GM12891 (cell line): ENCODE results near the gene SPDL1.
A peak's percentile ranks its signal among the peaks of the same experiment; 100 is the strongest.

ENCODE experiments used
- DNase-seq: peaks from one replicate; pipeline ENCODE4 v3.0.0; 2011; ENCODE audit warnings: low spot score; ENCODE audit not compliant: insufficient read length
- FAIRE-seq: peaks from 2 replicates; lab custom pipeline; 2011; peaks lifted over from hg19 to GRCh38; lab: Jason Lieb, UNC
- PAX5 ChIP-seq: IDR thresholded peaks from 2 replicates; pipeline ENCODE4 v1.6.1; 2011; ENCODE audit warnings: low read length, moderate library complexity, mild to moderate bottlenecking; ENCODE audit not compliant: insufficient read depth, severe bottlenecking
- POLR2A ChIP-seq: IDR thresholded peaks from 2 replicates; pipeline ENCODE4 v1.6.1; 2011; ENCODE audit warnings: low read depth, low read length, control low read depth
- POLR2AphosphoS5 ChIP-seq: IDR thresholded peaks from 2 replicates; pipeline ENCODE4 v1.6.1; 2011; ENCODE audit warnings: low read depth, low read length, control low read depth
- POU2F2 ChIP-seq: IDR thresholded peaks from 2 replicates; pipeline ENCODE4 v1.6.1; 2011; ENCODE audit warnings: low read depth, mild to moderate bottlenecking, control low read depth, low read length, moderate library complexity
- SPI1 ChIP-seq: IDR thresholded peaks from 2 replicates; pipeline ENCODE4 v1.6.1; 2011; ENCODE audit warnings: low read depth, low read length, control low read depth
- TAF1 ChIP-seq: IDR thresholded peaks from 2 replicates; pipeline ENCODE4 v1.6.1; 2011; ENCODE audit warnings: low read depth, low read length, control low read depth

The SPDL1 gene

DNA sequence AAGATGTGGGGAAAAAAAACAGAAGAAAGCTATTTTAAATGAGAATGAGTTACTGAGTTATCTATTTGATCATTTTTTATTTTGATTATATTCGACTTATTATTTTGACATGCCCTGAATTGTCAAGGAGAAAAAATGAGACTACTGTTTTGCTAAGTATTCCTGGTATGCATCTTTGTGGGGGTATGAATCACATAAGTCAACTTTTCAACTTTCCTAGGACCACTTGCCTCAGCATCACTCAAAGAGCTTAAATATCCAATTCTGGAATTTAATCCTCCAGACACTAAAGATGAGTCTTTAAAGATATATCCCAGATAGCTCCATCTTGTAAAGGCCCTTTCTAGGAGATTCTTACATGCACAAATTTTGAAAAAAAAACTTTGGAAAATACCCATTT, 17.4 kb upstream of the SPDL1 start:
- FAIRE-seq (no peak), DNase-seq (no peak)

DNA sequence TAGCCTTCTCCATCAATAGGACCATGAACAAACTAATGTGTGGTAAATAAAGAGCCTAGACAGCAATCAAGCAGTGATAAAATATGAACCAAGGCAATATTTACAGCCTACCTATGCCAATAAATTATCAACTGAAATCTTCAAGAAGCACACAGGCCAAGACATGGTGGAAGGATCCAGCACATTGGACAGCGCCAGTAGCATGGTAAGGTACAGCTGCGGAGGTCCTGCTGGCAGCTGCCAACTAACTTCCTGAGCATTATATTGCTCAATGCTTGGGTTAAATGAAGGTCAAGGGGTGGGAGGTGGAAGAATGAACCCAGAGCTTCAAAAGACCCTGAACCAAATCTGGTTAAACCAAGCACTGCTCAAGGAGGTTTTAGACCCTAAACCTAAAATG, 16.5 kb upstream of the SPDL1 start:
- DNase-seq (no peak), FAIRE-seq (no peak)
- no peak for TF ChIP-seq POLR2AphosphoS5
- TF ChIP-seq POU2F2, result no peak
- TF ChIP-seq SPI1, result no peak
- no peak for TF ChIP-seq POLR2A
- TF ChIP-seq TAF1, result no peak
- TF ChIP-seq PAX5, result no peak

More for the DNA sequence above, 17.4 kb upstream of the SPDL1 start:
- no peak for TF ChIP-seq POLR2A
- TF ChIP-seq TAF1, result no peak
- TF ChIP-seq POU2F2, result no peak
- TF ChIP-seq POLR2AphosphoS5, result no peak
- TF ChIP-seq PAX5, result no peak
- no peak for TF ChIP-seq SPI1

DNA sequence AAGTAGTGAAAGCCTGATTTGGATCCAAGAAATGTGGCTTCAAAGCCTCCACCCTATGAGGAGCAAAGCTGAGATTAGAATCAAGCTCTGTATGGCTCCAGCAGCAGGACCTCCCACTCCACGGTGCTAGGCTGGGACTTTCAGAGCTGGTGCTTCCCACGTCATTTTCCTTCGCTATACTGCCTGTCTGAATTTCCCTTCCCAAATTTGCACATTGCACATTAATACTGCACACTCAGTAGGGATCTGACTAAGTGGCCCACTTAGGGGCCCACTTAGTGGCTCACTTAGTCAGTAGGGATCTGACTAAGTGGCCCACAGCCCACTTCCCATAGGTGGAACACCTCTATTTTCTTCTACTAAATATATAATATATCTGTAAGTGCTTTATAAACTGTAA, 14.1 kb upstream of the SPDL1 start:
- FAIRE-seq, result no peak
- DNase-seq, result no peak
- TF ChIP-seq POLR2AphosphoS5, result no peak
- TF ChIP-seq TAF1, result no peak
- no peak for TF ChIP-seq PAX5
- TF ChIP-seq SPI1, result no peak

DNA sequence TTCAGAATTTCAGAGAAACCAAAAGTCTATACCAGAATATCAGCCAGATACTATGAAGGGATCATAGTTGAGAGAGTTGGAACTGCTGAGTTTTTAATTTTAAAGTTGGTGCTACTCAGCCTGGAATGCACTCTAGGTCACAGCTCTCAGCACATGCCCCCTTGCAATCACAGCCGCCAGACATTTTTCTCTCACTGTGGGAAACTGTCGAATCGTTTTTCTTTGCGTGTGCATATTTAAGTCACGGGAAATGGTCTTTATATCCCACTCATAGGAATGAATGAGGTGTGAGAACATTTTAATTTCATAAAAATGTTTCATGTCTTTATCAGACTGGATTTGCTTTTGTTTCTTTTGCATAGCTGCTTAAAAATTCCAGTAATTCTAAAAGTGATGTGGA, 12.2 kb upstream of the SPDL1 start:
- TF ChIP-seq POLR2AphosphoS5 (no peak), POLR2A (no peak), POU2F2 (no peak), SPI1 (no peak), TAF1 (no peak), PAX5 (no peak)
- FAIRE-seq, result no peak

DNA sequence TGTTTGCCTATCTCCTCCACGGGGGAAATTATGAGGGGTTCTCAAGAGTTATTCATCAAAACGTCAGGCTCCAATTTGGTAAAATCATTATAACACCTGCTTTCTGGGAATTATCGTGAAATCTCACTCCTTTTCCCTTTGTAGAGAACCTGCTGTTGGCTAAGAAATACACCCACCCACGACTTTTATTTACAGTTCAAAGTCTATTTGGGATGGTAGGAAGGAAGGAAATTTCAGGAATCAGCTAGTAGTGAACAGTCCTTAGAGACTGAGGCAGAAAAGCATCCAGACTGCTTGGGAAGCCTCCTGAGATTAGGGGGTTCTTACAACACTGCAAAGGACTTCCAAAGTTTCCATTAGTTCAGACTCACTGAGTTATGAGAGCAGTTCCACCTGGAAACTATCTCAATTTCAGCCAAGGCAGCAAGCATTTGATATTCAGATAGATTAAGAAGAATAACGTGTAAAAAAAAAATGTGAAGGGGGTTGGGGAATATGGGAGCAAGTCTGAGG, 9.4 kb upstream of the SPDL1 start:
- DNase-seq, result no peak
- no peak for FAIRE-seq
- TF ChIP-seq TAF1 (no peak), POU2F2 (no peak), SPI1 (no peak), PAX5 (no peak), POLR2AphosphoS5 (no peak), POLR2A (no peak)

More for the DNA sequence above, 12.2 kb upstream of the SPDL1 start:
- no peak for DNase-seq

DNA sequence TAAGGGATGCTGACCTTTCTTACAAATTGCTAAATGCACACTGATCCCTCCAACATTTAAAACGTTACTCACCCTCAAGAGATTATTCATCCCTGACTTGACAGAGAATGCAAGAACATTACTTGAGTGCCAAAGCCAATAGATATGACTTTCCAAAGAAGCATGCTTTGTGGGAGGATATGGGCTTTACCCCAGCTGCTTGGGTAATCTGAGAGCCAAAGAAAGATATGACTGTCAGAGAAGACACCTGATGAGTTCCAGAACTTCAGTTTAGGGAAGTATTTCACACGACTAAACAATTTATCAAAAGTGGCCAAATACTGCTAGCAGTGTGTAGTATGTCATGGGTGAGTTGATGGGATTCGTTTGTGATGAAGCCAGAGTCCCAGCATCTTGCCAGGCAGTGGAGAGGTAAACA, 7.4 kb upstream of the SPDL1 start:
- TF ChIP-seq PAX5, result no peak
- TF ChIP-seq POLR2AphosphoS5, result no peak
- TF ChIP-seq POLR2A, result no peak
- no peak for TF ChIP-seq POU2F2
- no peak for TF ChIP-seq TAF1
- DNase-seq (no peak), FAIRE-seq (peak; percentile 28)

DNA sequence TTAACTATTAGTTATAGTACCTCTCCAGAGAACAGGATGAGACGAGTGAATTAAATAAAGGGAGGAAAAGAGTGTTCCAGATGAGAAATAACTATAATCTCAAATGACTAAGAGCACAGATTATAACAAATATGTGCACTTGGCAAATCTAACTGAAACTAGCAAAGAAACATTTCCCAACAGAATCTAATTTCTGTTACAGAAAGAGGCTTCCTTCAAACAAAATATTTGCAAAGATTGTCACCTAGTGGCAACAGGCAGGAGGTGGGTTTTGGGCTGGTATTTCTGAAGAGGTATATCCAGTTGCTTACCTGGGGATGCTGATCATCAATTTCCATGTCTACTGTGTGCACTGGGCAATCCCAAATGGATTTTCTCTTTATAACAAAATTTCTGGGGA, 5.6 kb upstream of the SPDL1 start:
- FAIRE-seq, result no peak
- TF ChIP-seq POLR2A (no peak), POLR2AphosphoS5 (no peak), TAF1 (no peak), PAX5 (no peak), SPI1 (no peak), POU2F2 (no peak)

DNA sequence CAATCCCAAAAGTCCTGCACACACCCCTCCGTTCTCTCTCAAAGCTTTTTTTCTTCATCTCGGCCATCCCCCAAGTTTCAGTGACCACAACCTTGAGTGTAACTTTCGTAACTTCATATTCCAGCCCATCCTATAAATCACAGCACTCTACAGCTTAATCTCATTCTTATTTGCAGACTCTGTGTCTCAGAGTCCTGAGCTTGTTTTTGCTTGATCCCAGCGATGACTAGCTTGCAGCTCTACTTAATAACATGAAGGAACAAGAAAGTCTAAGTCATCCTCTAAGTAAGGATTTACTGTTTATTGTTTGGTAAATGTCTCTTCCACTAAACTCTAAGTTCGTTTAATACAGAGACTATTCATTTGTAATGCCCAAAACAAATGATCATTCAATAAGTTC, 2.6 kb upstream of the SPDL1 start:
- no peak for TF ChIP-seq POLR2AphosphoS5
- TF ChIP-seq POLR2A, result no peak
- no peak for TF ChIP-seq POU2F2
- TF ChIP-seq TAF1, result no peak
- no peak for TF ChIP-seq PAX5
- no peak for TF ChIP-seq SPI1
- DNase-seq (no peak), FAIRE-seq (no peak)

More for the DNA sequence above, 5.6 kb upstream of the SPDL1 start:
- no peak for DNase-seq

DNA sequence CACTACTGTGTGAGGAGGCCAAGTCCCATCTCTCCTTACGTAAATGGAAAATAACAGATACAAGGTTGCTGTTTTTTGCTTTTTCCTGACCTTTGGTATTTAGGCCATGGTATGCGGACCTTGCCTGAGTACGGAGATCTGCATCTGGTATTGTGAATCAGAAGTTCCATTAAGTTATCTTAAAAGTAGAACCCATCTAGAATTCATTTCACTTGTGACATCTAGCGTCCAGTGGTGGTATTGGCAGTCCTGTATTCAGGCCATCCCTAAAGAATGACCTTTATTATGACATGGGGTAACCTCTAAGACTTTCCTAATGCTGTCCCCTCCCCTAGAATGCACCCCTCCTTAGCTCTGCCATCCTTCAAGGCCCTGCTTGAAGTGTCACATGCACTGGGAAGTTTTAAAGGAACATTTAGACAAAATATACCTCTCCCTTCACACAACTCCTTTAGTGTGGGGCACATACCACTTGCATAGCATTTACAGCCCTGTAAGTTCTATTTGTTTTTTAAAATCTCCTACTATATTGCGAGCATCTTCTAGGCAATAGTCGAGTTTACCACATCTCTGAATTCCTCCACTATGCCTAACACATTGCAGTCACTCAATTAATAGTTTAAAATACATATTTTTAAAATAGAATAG, 1.9 kb upstream of the SPDL1 start:
- FAIRE-seq, result peak; percentile 16

DNA sequence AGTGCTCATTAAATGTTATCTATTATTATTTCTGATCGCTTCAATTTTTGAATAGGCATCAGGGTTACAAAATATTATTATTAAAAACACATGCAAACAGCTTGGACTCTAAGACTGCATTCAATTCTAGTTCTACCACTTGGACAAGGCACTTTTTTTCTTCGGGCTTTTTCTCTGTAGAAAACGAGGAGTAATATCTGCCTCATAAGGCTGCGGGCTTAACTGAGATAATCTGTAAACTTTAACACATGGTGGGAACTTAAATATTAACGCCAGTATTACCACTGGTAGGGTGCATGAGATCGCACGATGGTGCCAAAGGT, 511 bp upstream of the SPDL1 start:
- TF ChIP-seq PAX5, result no peak
- no peak for TF ChIP-seq TAF1
- no peak for TF ChIP-seq POLR2AphosphoS5
- no peak for FAIRE-seq

More for the DNA sequence above, 1.9 kb upstream of the SPDL1 start:
- TF ChIP-seq SPI1 (no peak), POLR2A (no peak), POLR2AphosphoS5 (no peak), PAX5 (no peak), POU2F2 (no peak), TAF1 (no peak)
- peak; percentile 7 for DNase-seq

More for the DNA sequence above, 511 bp upstream of the SPDL1 start:
- DNase-seq, result no peak
